AG04450 (cell line): ENCODE results near the gene MYL2. TPM values are rescaled to one million over a fixed set of nuclear protein-coding genes. Genes with fewer than 3 reads are reported as not detected.

Experiments used
- CTCF ChIA-PET: fragments of 300-600, 350-600 bp; formaldehyde crosslinking; extraction: SDS; loops from one replicate; lab custom pipeline; 2022; ENCODE audit warnings: antibody characterized with exemption, inconsistent platforms; lab: Charles Lee
- POLR2A ChIA-PET: fragments of 350-600 bp; formaldehyde crosslinking; extraction: SDS; loops from one replicate; lab custom pipeline; 2021; ENCODE audit warnings: antibody characterized with exemption, inconsistent platforms; lab: Yijun Ruan, JAX
- DNase-seq: peaks from one replicate; pipeline ENCODE4 v3.0.0-alpha.2; 2011; ENCODE audit warnings: low read depth, low spot score
- H3K27ac ChIP-seq: one replicate; pipeline ENCODE4 v1.5.1; 2012; ENCODE audit warnings: low read depth, low read length, control low read depth
- H3K27me3 ChIP-seq: one replicate; pipeline ENCODE4 v1.6.0; 2012; ENCODE audit warnings: low read length; ENCODE audit not compliant: control insufficient read depth, insufficient read depth
- H3K4me3 ChIP-seq: 2 replicates; pipeline ENCODE4 v1.5.1; 2011; ENCODE audit warnings: mild to moderate bottlenecking, low read depth, low read length, control low read depth
- H3K9me3 ChIP-seq: 2 replicates; pipeline ENCODE4 v1.5.1; 2012; ENCODE audit warnings: low read length; ENCODE audit not compliant: control insufficient read depth, insufficient read depth
- polyA minus RNA-seq: library from RNA; depleted of rRNA, polyadenylated mRNA; stranded (reverse); fragments of >200 nt; gene quantifications from 2 replicates; pipeline ENCODE4 v1.2.3, GENCODE V29; 2011; rRNA and poly(A)+ RNA removed
- polyA plus RNA-seq: library from polyadenylated mRNA; depleted of rRNA; stranded (reverse); fragments of >200 nt; gene quantifications from 2 replicates; pipeline ENCODE4 v1.2.3, GENCODE V29; 2011; rRNA removed
- TF ChIP-seq, protein P1 (sequence below): IDR thresholded peaks from 2 replicates; pipeline ENCODE4 v1.5.1; 2011; ENCODE audit warnings: low read depth, low read length, control low read depth, inconsistent platforms

MYL2 gene, protein sequence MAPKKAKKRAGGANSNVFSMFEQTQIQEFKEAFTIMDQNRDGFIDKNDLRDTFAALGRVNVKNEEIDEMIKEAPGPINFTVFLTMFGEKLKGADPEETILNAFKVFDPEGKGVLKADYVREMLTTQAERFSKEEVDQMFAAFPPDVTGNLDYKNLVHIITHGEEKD
- polyA plus RNA-seq (not detected in 2 replicates), polyA minus RNA-seq (not detected in 2 replicates)

DNA sequence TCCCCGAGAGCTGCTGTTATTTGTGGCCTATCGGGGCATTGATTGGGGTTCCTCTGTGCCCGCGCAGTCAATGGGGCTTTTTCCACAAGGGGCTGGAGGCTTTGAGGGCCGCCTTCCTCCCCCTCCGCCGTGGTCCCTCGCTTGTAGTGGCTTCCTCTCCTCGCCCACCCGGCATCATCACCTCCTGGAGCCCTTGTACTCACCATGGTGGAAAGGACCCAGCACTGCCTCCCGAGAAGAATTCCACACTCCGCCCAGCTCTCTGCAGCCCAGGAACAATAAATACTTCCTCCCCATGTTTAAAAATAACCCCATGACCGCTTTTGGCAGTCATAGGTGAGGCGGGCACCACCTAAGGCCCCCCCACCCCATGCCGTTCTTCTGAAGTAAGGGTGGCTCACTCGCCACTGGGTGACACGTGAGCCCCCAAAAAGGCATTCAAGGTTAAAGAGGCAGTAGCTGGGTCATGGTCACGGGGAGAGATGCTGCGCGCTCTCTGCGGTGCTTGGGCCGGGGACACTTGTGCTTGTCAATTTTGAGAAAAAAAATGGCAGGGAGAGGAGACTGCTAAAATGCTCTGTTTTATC, at the start of gene MYL2:
MYL2 (minus strand) TSS at position 256 of the 587 bp plus-strand sequence; CDS start at position 206, 50 bp downstream.
- Histone ChIP-seq H3K27me3 (no peaks in the 10 kb centered on the region), H3K27ac (no peak within 1 kb of the TSS), H3K9me3 (no peaks in the 10 kb centered on the region), H3K4me3 (no peak within 1 kb of the TSS)
- TF ChIP-seq, protein P1, sequence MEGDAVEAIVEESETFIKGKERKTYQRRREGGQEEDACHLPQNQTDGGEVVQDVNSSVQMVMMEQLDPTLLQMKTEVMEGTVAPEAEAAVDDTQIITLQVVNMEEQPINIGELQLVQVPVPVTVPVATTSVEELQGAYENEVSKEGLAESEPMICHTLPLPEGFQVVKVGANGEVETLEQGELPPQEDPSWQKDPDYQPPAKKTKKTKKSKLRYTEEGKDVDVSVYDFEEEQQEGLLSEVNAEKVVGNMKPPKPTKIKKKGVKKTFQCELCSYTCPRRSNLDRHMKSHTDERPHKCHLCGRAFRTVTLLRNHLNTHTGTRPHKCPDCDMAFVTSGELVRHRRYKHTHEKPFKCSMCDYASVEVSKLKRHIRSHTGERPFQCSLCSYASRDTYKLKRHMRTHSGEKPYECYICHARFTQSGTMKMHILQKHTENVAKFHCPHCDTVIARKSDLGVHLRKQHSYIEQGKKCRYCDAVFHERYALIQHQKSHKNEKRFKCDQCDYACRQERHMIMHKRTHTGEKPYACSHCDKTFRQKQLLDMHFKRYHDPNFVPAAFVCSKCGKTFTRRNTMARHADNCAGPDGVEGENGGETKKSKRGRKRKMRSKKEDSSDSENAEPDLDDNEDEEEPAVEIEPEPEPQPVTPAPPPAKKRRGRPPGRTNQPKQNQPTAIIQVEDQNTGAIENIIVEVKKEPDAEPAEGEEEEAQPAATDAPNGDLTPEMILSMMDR: no peak
- DNase-seq: no peak
- CTCF ChIA-PET: no interaction called here
- POLR2A ChIA-PET: no interaction called here

DNA sequence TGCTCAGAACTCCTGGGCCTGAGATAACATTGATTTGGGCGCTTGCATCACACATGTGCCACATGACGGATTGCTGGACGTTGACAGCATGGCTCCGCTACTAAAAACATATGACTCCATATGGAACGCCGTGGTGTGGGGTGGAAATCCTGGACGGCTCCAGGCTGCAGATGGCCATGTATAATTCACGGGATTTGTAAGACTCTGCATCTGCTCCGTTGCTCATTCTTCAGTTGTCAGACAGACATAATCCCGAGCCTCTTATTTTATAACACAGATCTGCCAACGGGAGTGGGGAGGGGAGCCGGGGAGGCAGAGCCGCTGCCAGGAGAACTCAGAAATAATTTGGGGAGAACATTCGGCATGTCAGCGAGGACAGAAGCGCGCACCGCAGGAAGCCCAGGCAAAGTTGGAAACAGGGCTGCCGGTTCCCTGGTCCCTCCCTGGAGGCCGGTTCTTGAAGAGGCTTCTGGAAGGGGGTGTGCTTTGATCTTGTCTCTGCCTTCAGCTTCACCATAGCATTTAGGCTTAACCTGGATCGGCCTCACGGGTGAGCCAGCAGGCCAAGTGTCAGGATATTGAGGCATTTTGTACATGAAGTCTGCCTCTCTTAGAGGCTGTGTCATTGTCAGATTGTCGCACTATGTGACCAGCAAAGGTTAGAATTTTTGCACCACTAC, 45.8 kb upstream of the MYL2 start:
- H3K27me3 ChIP-seq: no peaks in the 10 kb centered on the region
- POLR2A ChIA-PET: no interaction called here
- no peak overlapping the region for H3K27ac ChIP-seq
- no peaks in the 10 kb centered on the region for H3K9me3 ChIP-seq
- CTCF ChIA-PET: no interaction called here
- TF ChIP-seq, protein P1: no peak
- DNase-seq: no peak
- no peak overlapping the region for H3K4me3 ChIP-seq

DNA sequence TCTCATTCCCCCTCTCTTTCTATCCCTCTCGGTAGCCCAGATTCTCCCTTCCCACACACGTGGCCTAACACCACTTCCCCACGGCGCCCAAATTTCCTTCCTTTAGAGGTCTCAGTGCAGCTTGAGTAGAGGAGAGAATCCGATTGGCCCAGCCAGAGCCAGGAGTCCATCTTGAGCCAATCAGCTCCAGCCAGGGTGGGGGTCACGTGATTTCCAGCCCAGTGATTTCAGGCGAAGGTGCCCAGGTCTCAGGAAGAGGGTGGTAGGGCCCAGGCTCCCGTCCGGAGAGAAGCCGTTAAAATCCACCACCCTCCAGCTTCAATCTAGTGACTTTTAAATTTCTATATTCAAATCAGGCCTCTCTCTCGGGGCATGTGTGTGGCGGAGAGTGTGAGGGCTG, 45.2 kb upstream of the MYL2 start:
- H3K27ac ChIP-seq: no peak overlapping the region
- DNase-seq: no peak
- no peak overlapping the region for H3K4me3 ChIP-seq
- POLR2A ChIA-PET: no interaction called here
- no peaks in the 10 kb centered on the region for H3K9me3 ChIP-seq
- TF ChIP-seq, protein P1: no peak
- CTCF ChIA-PET: no interaction called here
- no peaks in the 10 kb centered on the region for H3K27me3 ChIP-seq

DNA sequence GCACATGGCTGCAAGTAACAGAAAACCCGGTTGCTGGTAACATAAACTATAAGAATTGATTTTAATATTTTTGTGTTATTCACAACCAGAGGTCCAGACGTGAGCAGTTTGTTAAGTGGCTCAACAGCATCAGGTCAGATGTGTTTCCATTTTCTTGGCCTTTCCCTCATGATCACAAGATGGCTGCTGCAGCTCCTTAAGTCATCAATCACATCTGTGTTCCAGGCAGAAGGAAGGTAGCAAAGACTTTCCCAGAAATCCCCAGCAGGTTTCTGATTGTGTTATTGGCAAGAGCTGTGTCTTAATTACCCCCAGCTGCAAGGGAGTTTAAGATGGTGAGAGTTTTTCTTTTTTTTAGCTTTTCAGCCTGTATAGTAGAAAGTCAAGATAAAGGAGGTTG, 40.4 kb upstream of the MYL2 start:
- DNase-seq: no peak
- ChIA-PET CTCF (no interaction called here), POLR2A (no interaction called here)
- Histone ChIP-seq H3K4me3 (no peak overlapping the region), H3K27me3 (no peaks in the 10 kb centered on the region), H3K9me3 (no peaks in the 10 kb centered on the region), H3K27ac (no peak overlapping the region)
- TF ChIP-seq, protein P1: no peak

DNA sequence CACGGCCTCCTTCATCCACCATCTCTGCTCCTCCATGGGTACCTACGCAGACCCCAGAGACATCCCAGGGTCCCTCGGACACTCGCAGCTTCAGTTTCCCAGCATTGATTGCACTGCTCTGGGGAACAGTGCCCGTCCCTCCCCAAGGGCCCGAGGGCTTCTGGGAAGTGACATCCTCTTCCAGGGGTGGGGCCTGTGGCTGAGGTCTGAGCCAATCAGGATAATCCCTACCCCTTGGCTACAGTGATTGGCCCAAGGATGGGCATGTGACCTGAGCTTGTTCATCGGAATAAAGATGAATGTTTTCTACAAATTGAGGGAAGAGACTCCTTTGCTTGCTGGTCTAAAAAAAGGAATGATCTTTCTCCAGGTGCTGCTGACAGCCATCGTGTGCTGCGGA, 37.3 kb upstream of the MYL2 start:
- H3K27ac ChIP-seq: no peak overlapping the region
- no peaks in the 10 kb centered on the region for H3K9me3 ChIP-seq
- no peak overlapping the region for H3K4me3 ChIP-seq
- POLR2A ChIA-PET: no interaction called here
- no peaks in the 10 kb centered on the region for H3K27me3 ChIP-seq
- CTCF ChIA-PET: no interaction called here
- no peak for DNase-seq
- TF ChIP-seq, protein P1: no peak
